Spleen (tissue), 11 donors: Measurements from ENCODE around the gene TJP3. TPM values are rescaled to one million over a fixed set of nuclear protein-coding genes. Genes with fewer than 3 reads are reported as not detected.
A peak's percentile ranks its signal among the peaks of the same experiment; 100 is the strongest.

Experiments
- DNase-seq: peaks from one replicate; pipeline ENCODE4 v3.0.0-alpha.2; 2020
- H3K27ac ChIP-seq, 8 donors: fragments of 200-600 bp; sonication (generic) in 7 of 8; 1 replicate in 4 of 8; 2 replicates in 4 of 8; pipeline versions ENCODE4 v1.5.0 to v1.8.0; 2016 to 2021; ENCODE audit warnings: inconsistent platforms in 4 of 8, mild to moderate bottlenecking in 4 of 8, moderate library complexity in 1 of 8
- H3K27me3 ChIP-seq, 7 donors: fragments of 200-600 bp; sonication (generic) in 6 of 7; replicated peaks in 1 of 7; 1 replicate in 4 of 7; 2 replicates in 3 of 7; pipeline versions ENCODE4 v1.5.0 to v1.8.0; 2016 to 2021; ENCODE audit warnings: inconsistent platforms in 3 of 7, mild to moderate bottlenecking in 1 of 7
- H3K36me3 ChIP-seq, 6 donors: fragments of 200-600 bp; sonication (generic) in 5 of 6; 1 replicate in 4 of 6; 2 replicates in 2 of 6; pipeline versions ENCODE4 v1.5.0 to v1.8.0; 2016 to 2021; ENCODE audit warnings: inconsistent platforms in 2 of 6
- H3K4me1 ChIP-seq, 6 donors: fragments of 200-600 bp; sonication (generic) in 5 of 6; 1 replicate in 3 of 6; 2 replicates in 3 of 6; pipeline versions ENCODE4 v1.5.0 to v1.8.0; 2016 to 2021; ENCODE audit warnings: inconsistent platforms in 3 of 6
- H3K4me3 ChIP-seq, 8 donors: fragments of 200-600 bp; sonication (generic) in 7 of 8; 1 replicate in 4 of 8; 2 replicates in 4 of 8; pipeline versions ENCODE4 v1.5.0 to v1.8.0; 2016 to 2021; ENCODE audit warnings: inconsistent platforms in 4 of 8, mild to moderate bottlenecking in 4 of 8, moderate library complexity in 2 of 8
- H3K9me3 ChIP-seq, 8 donors: fragments of 200-600 bp; sonication (generic) in 7 of 8; 1 replicate in 4 of 8; 2 replicates in 4 of 8; pipeline versions ENCODE4 v1.5.0 to v1.8.0; 2016 to 2021; ENCODE audit warnings: inconsistent platforms in 4 of 8
- POLR2A ChIP-seq, 3 donors: fragments of 450-650 bp; IDR thresholded peaks; one replicate each; pipeline ENCODE4 v1.5.1; 2017; ENCODE audit warnings: antibody characterized with exemption in 3 of 3, mild to moderate bottlenecking in 1 of 3
- POLR2AphosphoS5 ChIP-seq, 3 donors: sonication (generic); formaldehyde crosslinking; IDR thresholded peaks; one replicate each; pipeline ENCODE4 v1.5.1; 2017; ENCODE audit warnings: antibody characterized with exemption in 3 of 3
- WGBS, 5 donors: extraction: QIAGEN DNeasy Blood & Tissue Kit in 3 of 5; methylation state at CpG; one replicate each; pipeline versions ENCODE4 v1.1.5 to v1.1.7; 2013 to 2018; 5-methylcytosine and 5-hydroxymethylcytosine counted together
- intact Hi-C: fragments of 100-400 bp; cut with DNase I; formaldehyde crosslinking; loops from one replicate; pipeline ENCODE4 v1.15.0; 2023; ENCODE audit warnings: low total_unique reads
- polyA plus RNA-seq, 3 donors: library from polyadenylated mRNA; stranded (reverse); fragments of 200-250 nt; gene quantifications; one replicate each; pipeline ENCODE4 v1.2.1, GENCODE V29; 2013
- total RNA-seq, 7 donors: library from RNA; depleted of rRNA in 3 of 7; stranded (reverse); fragments of >200 nt in 3 of 7; fragmentation: NEBNext Ultra II Directional in 4 of 7; extraction: Animal tissue kit (Norgen Biotek cat#: 25700) in 4 of 7; gene quantifications; one replicate each; pipeline versions ENCODE4 v1.1.0 to v1.2.1, GENCODE V29; 2016 to 2021
- TF ChIP-seq, protein P1 (sequence below), 11 experiments: fragments of 200-600 bp in 7 of 11; fragments of 450-650 bp in 4 of 11; sonication (generic) in 4 of 11; IDR thresholded peaks in 8 of 11; conservative IDR thresholded peaks in 3 of 11; 1 replicate in 7 of 11; 2 replicates in 4 of 11; pipeline versions ENCODE4 v1.4.0 to v1.8.0; 2016 to 2021; ENCODE audit warnings: antibody characterized with exemption in 11 of 11, inconsistent platforms in 4 of 11, mild to moderate bottlenecking in 1 of 11
- donor health status: healthy with polysubstance abuse.
- donor health status: DM: no; HTN: no; CAD: no; lungs with moderate emphysema.
- donor health status: DM: no; HTN: no; CAD: no.
- donor health status: Bipolar disorder and iron deficiency.
- donor health status: healthy.
- donor health status: DM: no; HTN: no; CAD: no.
- donor health status: DM: yes; HTN: yes; CAD: no.

Gene TJP3
- total and polyA plus RNA-seq, 10 donors = 0.39 to 9.0 (median 2.3) TPM

- no peak overlapping the region for H3K27ac ChIP-seq
- H3K9me3 ChIP-seq = no peaks in the 10 kb centered on the region
- H3K4me3 ChIP-seq = no peak overlapping the region
- TF ChIP-seq POLR2AphosphoS5 (IDR thresholded peaks at IDR 0.05) (no peak), POLR2A (IDR thresholded peaks at IDR 0.05) (no peak)
- TF ChIP-seq, protein P1, sequence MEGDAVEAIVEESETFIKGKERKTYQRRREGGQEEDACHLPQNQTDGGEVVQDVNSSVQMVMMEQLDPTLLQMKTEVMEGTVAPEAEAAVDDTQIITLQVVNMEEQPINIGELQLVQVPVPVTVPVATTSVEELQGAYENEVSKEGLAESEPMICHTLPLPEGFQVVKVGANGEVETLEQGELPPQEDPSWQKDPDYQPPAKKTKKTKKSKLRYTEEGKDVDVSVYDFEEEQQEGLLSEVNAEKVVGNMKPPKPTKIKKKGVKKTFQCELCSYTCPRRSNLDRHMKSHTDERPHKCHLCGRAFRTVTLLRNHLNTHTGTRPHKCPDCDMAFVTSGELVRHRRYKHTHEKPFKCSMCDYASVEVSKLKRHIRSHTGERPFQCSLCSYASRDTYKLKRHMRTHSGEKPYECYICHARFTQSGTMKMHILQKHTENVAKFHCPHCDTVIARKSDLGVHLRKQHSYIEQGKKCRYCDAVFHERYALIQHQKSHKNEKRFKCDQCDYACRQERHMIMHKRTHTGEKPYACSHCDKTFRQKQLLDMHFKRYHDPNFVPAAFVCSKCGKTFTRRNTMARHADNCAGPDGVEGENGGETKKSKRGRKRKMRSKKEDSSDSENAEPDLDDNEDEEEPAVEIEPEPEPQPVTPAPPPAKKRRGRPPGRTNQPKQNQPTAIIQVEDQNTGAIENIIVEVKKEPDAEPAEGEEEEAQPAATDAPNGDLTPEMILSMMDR (IDR thresholded peaks at IDR 0.05 in 8 of 11, conservative IDR thresholded peaks at IDR 0.05 in 3 of 11) = no peak
- 90 to 95% (median 94%) methylated on average over 3 of the region's 3 CpGs for WGBS, 5 donors
- H3K4me1 ChIP-seq = peaks cover under 1 to 27% (median 10%) of the 10 kb centered on the region in 6 donors
- H3K36me3 ChIP-seq = peaks cover 0 to 52% (median 0%) of the 10 kb centered on the region in 6 donors
- DNase-seq = no peak
- H3K27me3 ChIP-seq = no peaks in the 10 kb centered on the region
- intact Hi-C loops = no loop called here
These were observed 30.0 kb upstream of the TJP3 start for GRCh38 chr19:3678188-3678587.

DNA sequence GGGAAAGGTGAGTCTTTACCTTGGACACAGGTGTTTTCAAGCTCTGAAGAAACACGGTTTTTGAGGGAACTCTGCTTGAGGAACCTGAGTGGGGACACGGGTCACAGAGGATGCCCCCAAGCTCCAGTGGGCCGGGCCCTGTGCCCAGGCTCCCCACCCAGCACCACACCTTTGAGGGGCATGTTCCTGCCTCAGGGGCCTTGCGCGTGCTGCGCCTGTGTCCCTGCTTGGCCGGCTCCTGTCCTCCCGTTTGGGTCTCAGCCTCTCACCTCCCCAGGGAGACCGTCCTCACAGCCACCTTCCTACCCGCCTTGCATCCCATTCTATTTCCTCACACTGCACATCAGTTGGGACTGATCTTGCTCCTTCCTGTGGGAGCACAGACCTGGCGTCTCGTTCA lies 29.0 kb upstream of the TJP3 start:
- H3K36me3 ChIP-seq = peaks cover 0 to 48% (median 0%) of the 10 kb centered on the region in 6 donors
- 77 to 92% (median 88%) methylated on average over 12 of the region's 12 CpGs for WGBS, 5 donors
- no peak overlapping the region for H3K27ac ChIP-seq
- TF ChIP-seq POLR2A (IDR thresholded peaks at IDR 0.05) = no peak
- no peak for TF ChIP-seq POLR2AphosphoS5 (IDR thresholded peaks at IDR 0.05)
- TF ChIP-seq, protein P1 (IDR thresholded peaks at IDR 0.05 in 8 of 11, conservative IDR thresholded peaks at IDR 0.05 in 3 of 11) = no peak
- H3K27me3 ChIP-seq = no peaks in the 10 kb centered on the region
- no peak for DNase-seq
- peaks cover 0 to 1% (median 0%) of the 10 kb centered on the region in 8 donors for H3K9me3 ChIP-seq
- peaks cover 5 to 36% (median 20%) of the 10 kb centered on the region in 6 donors for H3K4me1 ChIP-seq
- intact Hi-C loops = no loop called here
- no peak overlapping the region for H3K4me3 ChIP-seq

DNA sequence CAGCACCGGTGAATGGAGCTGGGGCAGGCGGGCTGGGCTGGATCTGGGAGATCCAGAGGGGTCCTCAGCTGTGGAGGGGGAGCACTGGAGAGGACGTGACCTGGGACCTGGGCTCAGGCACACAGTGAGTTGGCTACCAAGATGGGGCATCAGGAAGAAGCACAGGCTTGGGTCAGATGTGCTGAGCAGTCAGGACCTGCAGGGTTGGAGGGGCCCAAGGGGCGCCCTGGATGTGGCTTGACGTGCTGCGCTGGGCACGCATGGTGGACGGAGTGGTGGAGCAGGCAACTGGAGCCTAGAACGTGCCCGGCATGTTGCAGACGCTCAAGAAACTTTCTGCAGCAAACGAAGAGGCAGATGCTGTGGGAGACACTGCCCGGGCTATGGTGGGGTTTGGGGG lies 28.6 kb upstream of the TJP3 start:
- intact Hi-C loops = no loop called here
- WGBS, 5 donors = 92 to 96% (median 94%) methylated on average over 13 of the region's 13 CpGs

GRCh38 chr19:3680939-3681338 lies 27.2 kb upstream of the TJP3 start:
- peaks cover 0 to 7% (median 2%) of the 10 kb centered on the region in 8 donors for H3K9me3 ChIP-seq
- peaks cover 0 to 49% (median 4%) of the 10 kb centered on the region in 6 donors for H3K36me3 ChIP-seq
- no peak for TF ChIP-seq POLR2A (IDR thresholded peaks at IDR 0.05)
- TF ChIP-seq POLR2AphosphoS5 (IDR thresholded peaks at IDR 0.05) = no peak
- TF ChIP-seq, protein P1 (IDR thresholded peaks at IDR 0.05 in 8 of 11, conservative IDR thresholded peaks at IDR 0.05 in 3 of 11) = no peak
- intact Hi-C loops = no loop called here
- H3K27ac ChIP-seq = no peak overlapping the region
- no peak for DNase-seq
- H3K4me3 ChIP-seq = no peak overlapping the region
- H3K27me3 ChIP-seq = no peaks in the 10 kb centered on the region
- WGBS, 5 donors = 92 to 99% (median 97%) methylated on average over 12 of the region's 12 CpGs
- peaks cover 5 to 47% (median 20%) of the 10 kb centered on the region in 6 donors for H3K4me1 ChIP-seq

More for the DNA sequence above, 28.6 kb upstream of the TJP3 start:
- Histone ChIP-seq H3K4me1 (peaks cover 5 to 41% (median 22%) of the 10 kb centered on the region in 6 donors), H3K4me3 (no peak overlapping the region), H3K27ac (no peak overlapping the region), H3K36me3 (peaks cover 0 to 49% (median 4%) of the 10 kb centered on the region in 6 donors), H3K27me3 (no peaks in the 10 kb centered on the region), H3K9me3 (peaks cover 0 to 6% (median 1%) of the 10 kb centered on the region in 8 donors)
- TF ChIP-seq, protein P1 (IDR thresholded peaks at IDR 0.05 in 8 of 11, conservative IDR thresholded peaks at IDR 0.05 in 3 of 11) = no peak
- TF ChIP-seq POLR2AphosphoS5 (IDR thresholded peaks at IDR 0.05) = peak in 1 of 3 donors; percentile 2
- no peak for TF ChIP-seq POLR2A (IDR thresholded peaks at IDR 0.05)
- DNase-seq = no peak
